ENCODE data around the gene HMX2.
A peak's percentile ranks its signal among the peaks of the same experiment; 100 is the strongest.

The HMX2 gene

DNA sequence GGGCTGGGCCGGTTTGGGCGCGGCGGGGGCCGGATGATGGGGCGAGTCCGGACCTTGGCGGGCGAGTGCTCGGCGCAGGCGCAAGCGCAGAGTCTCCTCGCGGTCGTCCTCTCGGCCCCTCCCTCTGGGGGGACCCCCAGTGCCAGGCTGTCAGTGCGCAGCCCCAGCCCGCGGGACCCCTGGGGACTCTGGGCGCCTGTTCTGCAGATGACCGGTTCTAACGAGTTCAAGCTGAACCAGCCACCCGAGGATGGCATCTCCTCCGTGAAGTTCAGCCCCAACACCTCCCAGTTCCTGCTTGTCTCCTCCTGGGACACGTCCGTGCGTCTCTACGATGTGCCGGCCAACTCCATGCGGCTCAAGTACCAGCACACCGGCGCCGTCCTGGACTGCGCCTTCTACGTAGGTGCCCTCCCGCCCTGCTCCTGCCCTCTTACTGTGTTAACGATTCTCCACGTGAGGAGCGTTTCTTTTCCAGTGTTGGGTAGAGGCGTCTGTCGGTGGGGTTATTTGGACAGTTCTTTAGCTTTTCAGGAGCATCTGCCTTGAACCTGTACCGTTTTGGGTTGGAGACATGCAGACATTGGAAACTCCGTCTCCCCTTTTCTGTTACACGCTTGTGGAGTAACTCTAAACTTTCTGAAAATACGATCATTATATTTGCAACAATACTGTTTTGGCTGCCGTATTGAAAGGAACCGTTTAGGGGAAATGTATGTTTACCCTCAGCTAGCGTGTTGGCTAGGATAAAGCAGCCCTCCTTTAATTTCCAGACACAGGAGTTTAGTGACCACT lies 7.0 kb downstream of the HMX2 start:
- H3K4me1 ChIP-seq, result peaks cover 0 to 37% (median 26%) of the 10 kb centered on the region in 4 donors
- DNase-seq, result no peak
- H3K9me3 ChIP-seq, result no peaks in the 10 kb centered on the region
- H3K36me3 ChIP-seq, result peaks cover 10 to 23% (median 13%) of the 10 kb centered on the region in 3 donors
- H3K27ac ChIP-seq, result peak overlapping the region; percentile 89 to 93
- intact Hi-C loops (cut with DNase I; ENCODE audit: low total_unique reads), result loop anchor here (5.0 kb wide), 1 partner anchor 148 kb away; the partner anchor contains the start of genes ACADSB and IKZF5
- peaks cover 0 to 35% of the 10 kb centered on the region in 2 donors for H3K27me3 ChIP-seq
- H3K4me3 ChIP-seq, result peak overlapping the region; percentile 95 to 96
- TF ChIP-seq, protein P1, sequence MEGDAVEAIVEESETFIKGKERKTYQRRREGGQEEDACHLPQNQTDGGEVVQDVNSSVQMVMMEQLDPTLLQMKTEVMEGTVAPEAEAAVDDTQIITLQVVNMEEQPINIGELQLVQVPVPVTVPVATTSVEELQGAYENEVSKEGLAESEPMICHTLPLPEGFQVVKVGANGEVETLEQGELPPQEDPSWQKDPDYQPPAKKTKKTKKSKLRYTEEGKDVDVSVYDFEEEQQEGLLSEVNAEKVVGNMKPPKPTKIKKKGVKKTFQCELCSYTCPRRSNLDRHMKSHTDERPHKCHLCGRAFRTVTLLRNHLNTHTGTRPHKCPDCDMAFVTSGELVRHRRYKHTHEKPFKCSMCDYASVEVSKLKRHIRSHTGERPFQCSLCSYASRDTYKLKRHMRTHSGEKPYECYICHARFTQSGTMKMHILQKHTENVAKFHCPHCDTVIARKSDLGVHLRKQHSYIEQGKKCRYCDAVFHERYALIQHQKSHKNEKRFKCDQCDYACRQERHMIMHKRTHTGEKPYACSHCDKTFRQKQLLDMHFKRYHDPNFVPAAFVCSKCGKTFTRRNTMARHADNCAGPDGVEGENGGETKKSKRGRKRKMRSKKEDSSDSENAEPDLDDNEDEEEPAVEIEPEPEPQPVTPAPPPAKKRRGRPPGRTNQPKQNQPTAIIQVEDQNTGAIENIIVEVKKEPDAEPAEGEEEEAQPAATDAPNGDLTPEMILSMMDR (IDR thresholded peaks at IDR 0.05), result no peak

DNA sequence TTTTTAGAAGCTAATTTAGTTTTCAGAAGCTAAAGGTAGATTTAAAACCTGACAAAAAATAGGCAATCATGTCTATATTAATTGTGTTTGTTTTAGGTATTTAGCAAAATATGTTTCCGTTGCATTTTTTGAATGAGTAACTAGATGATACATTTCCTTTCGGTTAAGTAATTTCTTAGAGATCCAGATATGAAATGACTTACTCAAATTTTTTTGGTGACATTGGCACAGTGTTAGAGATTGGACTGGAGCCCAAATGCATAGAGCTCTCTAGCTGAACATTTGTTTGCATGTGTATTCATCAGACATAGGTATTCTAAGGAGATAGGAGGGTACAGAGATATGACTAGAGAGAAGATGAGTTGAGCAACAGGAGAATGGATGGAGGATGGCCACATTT lies 8.1 kb downstream of the HMX2 start:
- Histone ChIP-seq H3K9me3 (no peaks in the 10 kb centered on the region), H3K4me3 (no peak overlapping the region), H3K36me3 (peaks cover 10 to 35% (median 23%) of the 10 kb centered on the region in 3 donors), H3K27ac (no peak overlapping the region), H3K4me1 (peaks cover 0 to 27% (median 16%) of the 10 kb centered on the region in 4 donors), H3K27me3 (peaks cover 0 to 24% of the 10 kb centered on the region in 2 donors)
- no peak for DNase-seq
- TF ChIP-seq, protein P1 (IDR thresholded peaks at IDR 0.05), result no peak
- intact Hi-C loops (cut with DNase I; ENCODE audit: low total_unique reads), result no loop called here

DNA sequence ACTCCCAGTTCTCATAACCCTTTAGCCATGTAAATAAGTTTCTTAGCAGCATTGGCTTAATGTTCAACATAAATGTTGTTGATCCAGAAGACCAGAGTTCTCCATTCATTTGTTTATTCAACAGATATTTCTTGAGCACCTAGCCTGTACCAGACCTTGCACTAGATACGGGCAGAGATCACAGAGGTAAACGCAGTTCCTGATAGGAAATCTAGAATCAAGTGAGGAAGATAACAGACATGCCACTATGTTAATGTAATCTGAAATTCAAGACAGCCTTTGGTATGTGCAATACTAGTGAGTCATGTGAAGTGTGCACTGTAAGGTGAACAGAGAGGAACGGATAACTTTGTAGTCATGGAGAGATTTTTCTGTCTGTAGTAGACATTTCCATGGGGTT lies 9.3 kb downstream of the HMX2 start:
- TF ChIP-seq, protein P1 (IDR thresholded peaks at IDR 0.05), result no peak
- peaks cover 0 to 12% of the 10 kb centered on the region in 2 donors for H3K27me3 ChIP-seq
- H3K4me1 ChIP-seq, result peaks cover 0 to 21% (median 11%) of the 10 kb centered on the region in 4 donors
- H3K9me3 ChIP-seq, result no peaks in the 10 kb centered on the region
- intact Hi-C loops (cut with DNase I; ENCODE audit: low total_unique reads), result no loop called here
- H3K36me3 ChIP-seq, result peaks cover 12 to 44% (median 34%) of the 10 kb centered on the region in 3 donors
- H3K4me3 ChIP-seq, result no peak overlapping the region
- H3K27ac ChIP-seq, result no peak overlapping the region
- no peak for DNase-seq

DNA sequence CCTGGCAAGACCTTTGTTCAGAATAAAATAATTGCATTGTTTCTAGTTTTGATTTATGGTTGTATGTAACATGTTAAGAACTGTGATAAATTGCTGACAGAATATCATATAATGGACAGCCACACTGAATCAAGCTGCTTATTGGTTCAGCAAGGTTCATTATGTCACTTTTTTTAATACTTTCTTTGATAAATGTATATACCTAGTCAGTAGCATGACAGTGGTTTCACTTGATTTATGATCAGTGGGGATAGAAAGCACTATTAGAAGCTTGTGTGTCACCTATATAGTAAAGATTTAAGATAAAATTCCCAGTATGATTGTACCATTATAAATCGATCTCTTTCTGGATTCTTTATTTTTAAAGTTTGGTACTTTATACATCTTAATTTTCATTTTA lies 10.7 kb downstream of the HMX2 start:
- H3K27me3 ChIP-seq, result no peaks in the 10 kb centered on the region
- intact Hi-C loops (cut with DNase I; ENCODE audit: low total_unique reads), result no loop called here
- no peak for DNase-seq
- H3K4me3 ChIP-seq, result no peak overlapping the region
- H3K36me3 ChIP-seq, result peaks cover 26 to 58% (median 49%) of the 10 kb centered on the region in 3 donors
- no peak overlapping the region for H3K27ac ChIP-seq
- TF ChIP-seq, protein P1 (IDR thresholded peaks at IDR 0.05), result no peak
- H3K9me3 ChIP-seq, result no peaks in the 10 kb centered on the region
- H3K4me1 ChIP-seq, result peaks cover 0 to 21% (median 11%) of the 10 kb centered on the region in 4 donors

DNA sequence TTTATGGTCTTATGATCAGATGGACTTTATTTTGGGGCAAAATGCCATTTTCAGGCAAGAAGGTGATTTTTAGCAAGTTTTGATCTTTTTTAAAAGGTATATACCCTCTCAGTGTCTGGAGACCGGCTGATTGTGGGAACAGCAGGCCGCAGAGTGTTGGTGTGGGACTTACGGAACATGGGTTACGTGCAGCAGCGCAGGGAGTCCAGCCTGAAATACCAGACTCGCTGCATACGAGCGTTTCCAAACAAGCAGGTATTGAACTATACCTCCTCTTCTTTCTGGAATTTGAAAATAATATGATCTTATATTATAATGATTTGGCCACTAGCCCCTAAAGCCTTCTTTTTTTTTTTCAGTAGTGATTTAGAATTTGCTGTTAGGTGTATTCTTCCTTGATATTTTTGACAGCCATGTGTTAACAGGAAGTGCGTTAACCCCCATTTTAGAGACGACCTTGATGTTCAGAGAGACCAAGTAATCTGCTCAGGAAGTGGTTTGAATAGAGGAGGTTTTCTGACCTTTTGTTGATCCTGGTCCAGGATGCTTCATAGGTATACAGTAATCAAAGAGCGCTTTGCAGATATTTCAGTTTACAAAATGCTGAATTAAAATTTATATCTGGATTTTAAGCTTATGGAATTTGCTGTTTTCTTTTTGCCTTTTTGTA lies 12.5 kb downstream of the HMX2 start:
- H3K36me3 ChIP-seq, result peaks cover 34 to 74% (median 64%) of the 10 kb centered on the region in 3 donors
- TF ChIP-seq, protein P1 (IDR thresholded peaks at IDR 0.05), result no peak
- intact Hi-C loops (cut with DNase I; ENCODE audit: low total_unique reads), result no loop called here
- no peak overlapping the region for H3K4me3 ChIP-seq
- no peak for DNase-seq
- peaks cover 0 to 15% (median 5%) of the 10 kb centered on the region in 4 donors for H3K4me1 ChIP-seq
- no peaks in the 10 kb centered on the region for H3K9me3 ChIP-seq
- H3K27ac ChIP-seq, result no peak overlapping the region
- no peaks in the 10 kb centered on the region for H3K27me3 ChIP-seq
